Activated CD8-positive, alpha-beta T cell treated with anti-CD3 and anti-CD28 coated beads for 36 hours (primary cell): Measurements from ENCODE around the gene NEURL4. TPM values are rescaled to one million over a fixed set of nuclear protein-coding genes. Genes with fewer than 3 reads are reported as not detected.

ENCODE experiments used
- ATAC-seq: fragments of 200-7000 bp; cut with Tn5 transposase; one replicate; pipeline ENCODE4 v1.10.0; 2021; ENCODE audit warnings: mild to moderate bottlenecking, moderate library complexity
- CTCF ChIA-PET: fragments of 350-600 bp; sonication (Branson Sonifier 250); formaldehyde crosslinking; loops from one replicate; lab custom pipeline; 2021; ENCODE audit warnings: antibody characterized with exemption; lab: Charles Lee
- POLR2A ChIA-PET: fragments of 350-600 bp; sonication (Branson Sonifier 250); formaldehyde crosslinking; loops from one replicate; lab custom pipeline; 2021; ENCODE audit warnings: antibody characterized with exemption; lab: Charles Lee
- DNase-seq: peaks from one replicate; pipeline ENCODE4 v3.0.0-alpha.2; 2020
- H3K27ac Mint-ChIP-seq: one replicate; pipeline ENCODE4 v1.8.0; 2021; ENCODE audit warnings: mild to moderate bottlenecking, mixed read lengths
- H3K27me3 Mint-ChIP-seq: one replicate; pipeline ENCODE4 v1.8.0; 2021; ENCODE audit warnings: mixed read lengths
- H3K36me3 Mint-ChIP-seq: one replicate; pipeline ENCODE4 v1.8.0; 2021; ENCODE audit warnings: low read depth, mixed read lengths
- H3K4me1 Mint-ChIP-seq: one replicate; pipeline ENCODE4 v1.8.0; 2021; ENCODE audit warnings: low read depth, mixed read lengths
- H3K4me3 Mint-ChIP-seq: one replicate; pipeline ENCODE4 v1.8.0; 2021; ENCODE audit warnings: mild to moderate bottlenecking, moderate library complexity, mixed read lengths
- H3K9me3 Mint-ChIP-seq: one replicate; pipeline ENCODE4 v1.8.0; 2021; ENCODE audit warnings: mixed read lengths
- CTCF ChIP-seq: fragments of 200-600 bp; IDR thresholded peaks from one replicate; pipeline ENCODE4 v1.8.0; 2022; ENCODE audit warnings: antibody characterized with exemption, mild to moderate bottlenecking
- intact Hi-C: fragments of 100-400 bp; cut with micrococcal nuclease; formaldehyde crosslinking; loops from one replicate; pipeline ENCODE4 v1.10.0; 2022
- total RNA-seq, 2 experiments: library from RNA; stranded (reverse); gene quantifications; one replicate each; pipeline ENCODE4 v1.2.3, GENCODE V29; 2021

The NEURL4 gene
- total RNA-seq, 2 experiments from 2014 or later = 36.2 to 40.4 TPM

- no peak for DNase-seq
- no peak for ATAC-seq
- H3K27me3 Mint-ChIP-seq = peaks cover 16% of the 10 kb centered on the region
- H3K27ac Mint-ChIP-seq = no peak overlapping the region
- intact Hi-C loops = no loop called here
- ChIA-PET POLR2A (no interaction called here), CTCF (interaction anchor here (2.8 to 10.3 kb wide), 2 partner anchors 19 to 76 kb away, joined by 8 to 144 read pairs; partner anchors contain the start of gene TMEM95)
- no peak for TF ChIP-seq CTCF
- no peaks in the 10 kb centered on the region for H3K9me3 Mint-ChIP-seq
- no peaks in the 10 kb centered on the region for H3K36me3 Mint-ChIP-seq
- no peak overlapping the region for H3K4me3 Mint-ChIP-seq
- peaks cover 19% of the 10 kb centered on the region for H3K4me1 Mint-ChIP-seq
Measured at GRCh38 chr17:7279448-7279847, 49.7 kb downstream of the NEURL4 start.

GRCh38 chr17:7266784-7267183 is 62.4 kb downstream of the NEURL4 start:
- H3K27me3 Mint-ChIP-seq = peaks cover 17% of the 10 kb centered on the region
- H3K27ac Mint-ChIP-seq = no peak overlapping the region
- no peak for ATAC-seq
- DNase-seq = no peak
- H3K36me3 Mint-ChIP-seq = no peaks in the 10 kb centered on the region
- CTCF ChIA-PET = interaction anchor here (0.9 to 4.5 kb wide), 6 partner anchors 14 to 221 kb away, joined by 3 to 21 read pairs (median 4); no protein-coding TSS in a partner anchor
- no peaks in the 10 kb centered on the region for H3K9me3 Mint-ChIP-seq
- peaks cover 17% of the 10 kb centered on the region for H3K4me1 Mint-ChIP-seq
- H3K4me3 Mint-ChIP-seq = no peak overlapping the region
- TF ChIP-seq CTCF = no peak
- intact Hi-C loops = no loop called here
- POLR2A ChIA-PET = interaction anchor here (0.6 kb wide), 1 partner anchor 13 kb away, joined by 3 read pairs; no protein-coding TSS in a partner anchor

Other genes with a start within 250 kb of the NEURL4 start
- gene CLEC10A, start 249.1 kb downstream of the NEURL4 start, total RNA-seq = not detected
- gene ASGR2, start 214.5 kb downstream of the NEURL4 start, total RNA-seq = not detected
- 1 to 10 TPM; 2.6 to 3.9 TPM for gene ASGR1, start 150.0 kb downstream of the NEURL4 start, total RNA-seq
- gene DLG4, start 109.5 kb downstream of the NEURL4 start, total RNA-seq = 1 to 10 TPM; 9.5 to 9.7 TPM
- 100 to 1,000 TPM; 288 to 291 TPM for gene ACADVL, start 109.4 kb downstream of the NEURL4 start, total RNA-seq
- 10 to 100 TPM; 50.0 to 53.6 TPM for gene DVL2, start 94.8 kb downstream of the NEURL4 start, total RNA-seq
- 10 to 100 TPM; 17.8 to 24.4 TPM for gene PHF23, start 89.9 kb downstream of the NEURL4 start, total RNA-seq
- 100 to 1,000 TPM; 104 to 118 TPM for gene GABARAP, start 86.9 kb downstream of the NEURL4 start, total RNA-seq
- 100 to 1,000 TPM; 159 to 160 TPM for gene CTDNEP1, start 77.6 kb downstream of the NEURL4 start, total RNA-seq
- gene ELP5, start 77.1 kb downstream of the NEURL4 start, total RNA-seq = 10 to 100 TPM; 80.2 to 85.4 TPM
- gene CLDN7, start 66.9 kb downstream of the NEURL4 start, total RNA-seq = 1 to 10 TPM; 1.5 to 1.7 TPM
- under 1 TPM; 0.07 to 0.25 TPM for gene SLC2A4, start 47.6 kb downstream of the NEURL4 start, total RNA-seq
- gene YBX2, start 34.7 kb downstream of the NEURL4 start, total RNA-seq = under 1 TPM; 0.56 to 0.83 TPM
- 1,000 to 10,000 TPM; 1,064 TPM for gene EIF5A, start 21.7 kb downstream of the NEURL4 start, total RNA-seq
- gene GPS2, start 14.0 kb downstream of the NEURL4 start, total RNA-seq = 10 to 100 TPM; 31.8 to 36.8 TPM
- 100 to 1,000 TPM; 309 to 342 TPM for gene ACAP1, start 7.2 kb upstream of the NEURL4 start, total RNA-seq
- gene KCTD11, start 22.8 kb upstream of the NEURL4 start, total RNA-seq = 10 to 100 TPM; 11.0 to 11.2 TPM
- not detected for gene TMEM95, start 25.8 kb upstream of the NEURL4 start, total RNA-seq
- 1 to 10 TPM; 6.8 to 6.9 TPM for gene TNK1, start 51.8 kb upstream of the NEURL4 start, total RNA-seq
- gene PLSCR3, start 65.2 kb upstream of the NEURL4 start, total RNA-seq = 10 to 100 TPM; 62.6 to 71.1 TPM
- gene TMEM256, start 74.8 kb upstream of the NEURL4 start, total RNA-seq = 10 to 100 TPM; 55.8 to 60.6 TPM
- gene NLGN2, start 78.5 kb upstream of the NEURL4 start, total RNA-seq = 10 to 100 TPM in 1 of 2 experiments, 1 to 10 TPM in 1; 9.4 to 10.9 TPM
- gene SPEM1, start 91.0 kb upstream of the NEURL4 start, total RNA-seq = under 1 TPM in 1 of 2 experiments, not detected in 1; 0.36 TPM
- not detected for gene SPEM2, start 96.3 kb upstream of the NEURL4 start, total RNA-seq
- gene SPEM3, start 99.5 kb upstream of the NEURL4 start, total RNA-seq = not detected
- gene TMEM102, start 106.1 kb upstream of the NEURL4 start, total RNA-seq = 10 to 100 TPM; 12.5 to 14.2 TPM
- gene FGF11, start 110.2 kb upstream of the NEURL4 start, total RNA-seq = 10 to 100 TPM; 16.5 to 16.6 TPM
- gene CHRNB1, start 115.7 kb upstream of the NEURL4 start, total RNA-seq = 10 to 100 TPM; 11.5 to 11.7 TPM
- 10 to 100 TPM; 24.3 to 24.6 TPM for gene ZBTB4, start 150.3 kb upstream of the NEURL4 start, total RNA-seq
- gene SLC35G6, start 152.1 kb upstream of the NEURL4 start, total RNA-seq = not detected
- 100 to 1,000 TPM; 219 to 223 TPM for gene POLR2A, start 155.0 kb upstream of the NEURL4 start, total RNA-seq
- 10 to 100 TPM; 11.8 to 13.8 TPM for gene TNFSF12, start 219.7 kb upstream of the NEURL4 start, total RNA-seq
- 1 to 10 TPM; 4.0 to 6.9 TPM for gene TNFSF13, start 229.4 kb upstream of the NEURL4 start, total RNA-seq
- 10 to 100 TPM; 60.2 to 63.2 TPM for gene SENP3, start 232.6 kb upstream of the NEURL4 start, total RNA-seq